Epithelial cell of esophagus (primary cell): ENCODE results near the gene SCAF1.

Source experiments
- DNase-seq: peaks from one replicate; pipeline ENCODE4 v3.0.0; 2010; ENCODE audit warnings: low read depth
- H3K4me3 ChIP-seq: 2 replicates; pipeline ENCODE4 v1.5.1; 2011; ENCODE audit warnings: mild to moderate bottlenecking, low read length, control low read depth
- CTCF ChIP-seq: IDR thresholded peaks from 2 replicates; pipeline ENCODE4 v1.5.1; 2011; ENCODE audit warnings: low read depth, mild to moderate bottlenecking, low read length, control low read depth, inconsistent platforms; ENCODE audit not compliant: insufficient read depth; ENCODE audit errors: missing control alignments

SCAF1 gene

GRCh38 chr19:49656456-49657109 is 14.6 kb downstream of the SCAF1 start:
- DNase-seq: no peak
- no peak for TF ChIP-seq CTCF
- no peak overlapping the region for H3K4me3 ChIP-seq

GRCh38 chr19:49657493-49658138 is 15.6 kb downstream of the SCAF1 start:
- H3K4me3 ChIP-seq: no peak overlapping the region
- no peak for DNase-seq
- no peak for TF ChIP-seq CTCF

- DNase-seq: no peak
- no peak for TF ChIP-seq CTCF
- no peak overlapping the region for H3K4me3 ChIP-seq
These were observed 16.1 kb downstream of the SCAF1 start for GRCh38 chr19:49658139-49658517.

- H3K4me3 ChIP-seq: no peak overlapping the region
- DNase-seq: no peak
- no peak for TF ChIP-seq CTCF
These were observed 16.8 kb downstream of the SCAF1 start for GRCh38 chr19:49658566-49659442.

- no peak for TF ChIP-seq CTCF
- H3K4me3 ChIP-seq: no peak overlapping the region
- DNase-seq: no peak
These were observed 18.4 kb downstream of the SCAF1 start for GRCh38 chr19:49660338-49660961.

- H3K4me3 ChIP-seq: no peak overlapping the region
- TF ChIP-seq CTCF: no peak
- no peak for DNase-seq
These were observed 20.0 kb downstream of the SCAF1 start for GRCh38 chr19:49662011-49662410.
